ENCODE data around the gene GFI1B. TPM values are rescaled to one million over a fixed set of nuclear protein-coding genes. Genes with fewer than 3 reads are reported as not detected.
A peak's percentile ranks its signal among the peaks of the same experiment; 100 is the strongest.

GFI1B gene
- total RNA-seq, 1 experiment from 2014 or later, result 0.79 TPM

DNA sequence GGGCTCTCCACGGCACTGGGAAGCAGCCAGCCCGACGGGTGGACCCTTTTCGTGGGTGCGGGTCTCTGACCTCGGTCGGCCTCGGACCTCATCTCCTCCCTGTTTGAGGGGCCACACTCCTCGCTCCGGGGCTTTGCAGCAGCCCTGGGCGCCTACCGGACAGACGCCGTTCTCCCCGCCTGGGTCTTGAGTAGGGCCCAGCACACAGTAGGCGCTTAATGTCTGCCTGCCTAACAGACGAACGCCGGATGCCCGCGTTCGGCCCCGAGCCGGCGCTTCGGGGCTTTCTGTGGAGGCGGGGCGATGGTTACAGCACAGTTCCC lies 51.5 kb downstream of the GFI1B start:
- intact Hi-C loops (cut with micrococcal nuclease; ENCODE audit: unreplicated experiment), result loop anchor here (1.0 kb wide), 1 partner anchor 8 kb away; no protein-coding TSS in a partner anchor
- Histone ChIP-seq H3K4me3 (ENCODE audit: low read depth, low read length) (peak overlapping the region; percentile 94), H3K27me3 (replicated peaks; ENCODE audit: control insufficient read depth, insufficient read depth, low read length) (no peaks in the 10 kb centered on the region), H3K9me3 (no peaks in the 10 kb centered on the region), H3K36me3 (ENCODE audit: control insufficient read depth, insufficient read depth, low read length) (peaks cover 1% of the 10 kb centered on the region), H3K4me1 (peaks cover 9% of the 10 kb centered on the region; the same call in 1 of the 2 replicates)
- TF ChIP-seq, protein P1, sequence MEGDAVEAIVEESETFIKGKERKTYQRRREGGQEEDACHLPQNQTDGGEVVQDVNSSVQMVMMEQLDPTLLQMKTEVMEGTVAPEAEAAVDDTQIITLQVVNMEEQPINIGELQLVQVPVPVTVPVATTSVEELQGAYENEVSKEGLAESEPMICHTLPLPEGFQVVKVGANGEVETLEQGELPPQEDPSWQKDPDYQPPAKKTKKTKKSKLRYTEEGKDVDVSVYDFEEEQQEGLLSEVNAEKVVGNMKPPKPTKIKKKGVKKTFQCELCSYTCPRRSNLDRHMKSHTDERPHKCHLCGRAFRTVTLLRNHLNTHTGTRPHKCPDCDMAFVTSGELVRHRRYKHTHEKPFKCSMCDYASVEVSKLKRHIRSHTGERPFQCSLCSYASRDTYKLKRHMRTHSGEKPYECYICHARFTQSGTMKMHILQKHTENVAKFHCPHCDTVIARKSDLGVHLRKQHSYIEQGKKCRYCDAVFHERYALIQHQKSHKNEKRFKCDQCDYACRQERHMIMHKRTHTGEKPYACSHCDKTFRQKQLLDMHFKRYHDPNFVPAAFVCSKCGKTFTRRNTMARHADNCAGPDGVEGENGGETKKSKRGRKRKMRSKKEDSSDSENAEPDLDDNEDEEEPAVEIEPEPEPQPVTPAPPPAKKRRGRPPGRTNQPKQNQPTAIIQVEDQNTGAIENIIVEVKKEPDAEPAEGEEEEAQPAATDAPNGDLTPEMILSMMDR (IDR thresholded peaks at IDR 0.05; ENCODE audit: insufficient read depth in 1 of 2, low read depth in 1 of 2, low read length in 1 of 2, severe bottlenecking in 1 of 2, unreplicated experiment in 1 of 2), result no peak
- TSS peak; percentile 95 for BruUV-seq (replicated peaks)
- peak overlapping the region; percentile 95 for H3K27ac Mint-ChIP-seq (ENCODE audit: unreplicated experiment)
- ChIA-PET POLR2A (interaction anchor here (0.6 to 1.8 kb wide), 14 partner anchors 8 to 388 kb away, joined by 3 to 17 read pairs (median 4); partner anchors contain the start of genes MED22, REXO4 and RPL7A), CTCF (interaction anchor here (0.6 to 1.6 kb wide), 5 partner anchors 8 to 202 kb away, joined by 4 to 27 read pairs (median 6); partner anchors contain the start of gene GFI1B)
- H3K4me1 Mint-ChIP-seq (ENCODE audit: low read depth, unreplicated experiment), result peaks cover 15% of the 10 kb centered on the region
- H3K27me3 Mint-ChIP-seq (ENCODE audit: insufficient read depth, unreplicated experiment), result peaks cover 5% of the 10 kb centered on the region
- no peak for DNase-seq
- H3K36me3 Mint-ChIP-seq (ENCODE audit: insufficient read depth, unreplicated experiment), result peaks cover 25% of the 10 kb centered on the region
- peak overlapping the region; percentile 89 for H3K4me3 Mint-ChIP-seq (ENCODE audit: unreplicated experiment)
- H3K9me3 Mint-ChIP-seq (ENCODE audit: unreplicated experiment), result no peaks in the 10 kb centered on the region

GRCh38 chr9:133030317-133031129 lies 52.0 kb downstream of the GFI1B start, which contains the start of gene GTF3C5:
Gene GTF3C5, plus strand, starts transcription at chr9:133030997. Its CDS starts 15 bp downstream, at chr9:133031012.
- BruUV-seq (replicated peaks), result TSS peak; percentile 58
- H3K27ac Mint-ChIP-seq (ENCODE audit: unreplicated experiment), result peak within 1 kb of the TSS; percentile 95
- Histone ChIP-seq H3K4me1 (peaks cover 9% of the 10 kb centered on the region; the same call in 1 of the 2 replicates), H3K9me3 (no peaks in the 10 kb centered on the region), H3K4me3 (ENCODE audit: low read depth, low read length) (peak within 1 kb of the TSS; percentile 94), H3K36me3 (ENCODE audit: control insufficient read depth, insufficient read depth, low read length) (peaks cover 1% of the 10 kb centered on the region), H3K27me3 (replicated peaks; ENCODE audit: control insufficient read depth, insufficient read depth, low read length) (no peaks in the 10 kb centered on the region)
- CTCF ChIA-PET, result interaction anchor here (0.6 to 1.6 kb wide), 6 partner anchors 8 to 202 kb away, joined by 3 to 27 read pairs (median 6); partner anchors contain the start of gene GFI1B
- no peaks in the 10 kb centered on the region for H3K9me3 Mint-ChIP-seq (ENCODE audit: unreplicated experiment)
- H3K4me3 Mint-ChIP-seq (ENCODE audit: unreplicated experiment), result peak within 1 kb of the TSS; percentile 89
- intact Hi-C loops (cut with micrococcal nuclease; ENCODE audit: unreplicated experiment), result loop anchor here (1.0 kb wide), 1 partner anchor 8 kb away; no protein-coding TSS in a partner anchor
- DNase-seq, result peak; percentile 95 to 96
- POLR2A ChIA-PET, result interaction anchor here (0.6 to 1.8 kb wide), 20 partner anchors 8 to 616 kb away, joined by 3 to 17 read pairs (median 3); partner anchors contain the start of genes MED22, REXO4 and RPL7A
- peaks cover 25% of the 10 kb centered on the region for H3K36me3 Mint-ChIP-seq (ENCODE audit: insufficient read depth, unreplicated experiment)
- TF ChIP-seq, protein P1 (IDR thresholded peaks at IDR 0.05; ENCODE audit: insufficient read depth in 1 of 2, low read depth in 1 of 2, low read length in 1 of 2, severe bottlenecking in 1 of 2, unreplicated experiment in 1 of 2), result no peak
- peaks cover 15% of the 10 kb centered on the region for H3K4me1 Mint-ChIP-seq (ENCODE audit: low read depth, unreplicated experiment)
- peaks cover 5% of the 10 kb centered on the region for H3K27me3 Mint-ChIP-seq (ENCODE audit: insufficient read depth, unreplicated experiment)

- H3K36me3 ChIP-seq (ENCODE audit: control insufficient read depth, insufficient read depth, low read length), result peaks cover 1% of the 10 kb centered on the region
- TF ChIP-seq, protein P1 (IDR thresholded peaks at IDR 0.05; ENCODE audit: insufficient read depth in 1 of 2, low read depth in 1 of 2, low read length in 1 of 2, severe bottlenecking in 1 of 2, unreplicated experiment in 1 of 2), result no peak
- peaks cover 15% of the 10 kb centered on the region for H3K4me1 Mint-ChIP-seq (ENCODE audit: low read depth, unreplicated experiment)
- peak overlapping the region; percentile 81 for H3K4me3 ChIP-seq (ENCODE audit: low read depth, low read length)
- CTCF ChIA-PET, result interaction anchor here (1.5 to 1.6 kb wide), 3 partner anchors 9 to 113 kb away, joined by 6 to 27 read pairs (median 15); partner anchors contain the start of gene GFI1B
- intact Hi-C loops (cut with micrococcal nuclease; ENCODE audit: unreplicated experiment), result no loop called here
- no peak for DNase-seq
- no peaks in the 10 kb centered on the region for H3K9me3 ChIP-seq
- H3K27ac Mint-ChIP-seq (ENCODE audit: unreplicated experiment), result peak overlapping the region; percentile 95
- H3K27me3 Mint-ChIP-seq (ENCODE audit: insufficient read depth, unreplicated experiment), result peaks cover 5% of the 10 kb centered on the region
- peaks cover 9% of the 10 kb centered on the region; the same call in 1 of the 2 replicates for H3K4me1 ChIP-seq
- no peaks in the 10 kb centered on the region for H3K27me3 ChIP-seq (replicated peaks; ENCODE audit: control insufficient read depth, insufficient read depth, low read length)
- no peaks in the 10 kb centered on the region for H3K9me3 Mint-ChIP-seq (ENCODE audit: unreplicated experiment)
- POLR2A ChIA-PET, result interaction anchor here (0.6 to 1.8 kb wide), 6 partner anchors 9 to 525 kb away, joined by 3 to 17 read pairs (median 8); no protein-coding TSS in a partner anchor
- H3K4me3 Mint-ChIP-seq (ENCODE audit: unreplicated experiment), result peak overlapping the region; percentile 89
- peaks cover 25% of the 10 kb centered on the region for H3K36me3 Mint-ChIP-seq (ENCODE audit: insufficient read depth, unreplicated experiment)
- BruUV-seq (replicated peaks), result no TSS peak
Observed at GRCh38 chr9:133031130-133031422, 52.6 kb downstream of the GFI1B start.
